Hepatocyte (in vitro differentiated cells): ENCODE measurements around the gene FCER2. TPM values are rescaled to one million over a fixed set of nuclear protein-coding genes. Genes with fewer than 3 reads are reported as not detected.

ENCODE experiments used
- DNase-seq: peaks from one replicate; pipeline ENCODE4 v3.0.0-alpha.2; 2016; ENCODE audit warnings: low spot score
- H2AFZ ChIP-seq: fragments of 200-600 bp; sonication (generic); 2 replicates; pipeline ENCODE4 v1.6.0; 2016; ENCODE audit warnings: antibody characterized with exemption, mild to moderate bottlenecking
- H3K27ac ChIP-seq: fragments of 200-600 bp; sonication (generic); 2 replicates; pipeline ENCODE4 v1.5.1; 2016; ENCODE audit warnings: mild to moderate bottlenecking
- H3K27me3 ChIP-seq: fragments of 200-600 bp; sonication (generic); 2 replicates; pipeline ENCODE4 v1.6.1; 2016
- H3K36me3 ChIP-seq: fragments of 200-600 bp; sonication (generic); replicated peaks from 2 replicates; pipeline ENCODE4 v1.5.1; 2016; ENCODE audit warnings: low read depth; ENCODE audit not compliant: insufficient read depth
- H3K4me1 ChIP-seq: fragments of 200-600 bp; sonication (generic); 2 replicates; pipeline ENCODE4 v1.5.1; 2016; ENCODE audit warnings: mild to moderate bottlenecking, moderate library complexity; ENCODE audit not compliant: insufficient read depth
- H3K4me2 ChIP-seq: fragments of 200-600 bp; sonication (generic); 2 replicates; pipeline ENCODE4 v1.6.0; 2016
- H3K4me3 ChIP-seq: fragments of 200-600 bp; sonication (generic); 2 replicates; pipeline ENCODE4 v1.5.1; 2016; ENCODE audit warnings: mild to moderate bottlenecking
- H3K79me2 ChIP-seq: fragments of 200-600 bp; sonication (generic); 2 replicates; pipeline ENCODE4 v1.6.0; 2017; ENCODE audit warnings: mild to moderate bottlenecking
- H3K9me2 ChIP-seq: fragments of 200-600 bp; sonication (generic); replicated peaks from 2 replicates; pipeline ENCODE4 v1.6.0; 2017; ENCODE audit warnings: mild to moderate bottlenecking; ENCODE audit not compliant: insufficient read depth
- H3K9me3 ChIP-seq: fragments of 200-600 bp; sonication (generic); 2 replicates; pipeline ENCODE4 v1.5.1; 2016; ENCODE audit warnings: low read depth, mild to moderate bottlenecking
- H4K20me1 ChIP-seq: fragments of 200-600 bp; sonication (generic); 2 replicates; pipeline ENCODE4 v1.6.0; 2016; ENCODE audit warnings: mild to moderate bottlenecking; ENCODE audit not compliant: insufficient read depth, poor library complexity, severe bottlenecking
- EZH2 ChIP-seq: fragments of 200-600 bp; sonication (generic); IDR thresholded peaks from 2 replicates; pipeline ENCODE4 v1.6.1; 2016; ENCODE audit warnings: antibody characterized with exemption, mild to moderate bottlenecking, borderline replicate concordance
- EZH2phosphoT487 ChIP-seq: fragments of 200-600 bp; sonication (generic); IDR thresholded peaks from one replicate; pipeline ENCODE4 v1.6.1; 2018; ENCODE audit warnings: antibody characterized with exemption, mild to moderate bottlenecking, low read depth, moderate library complexity; ENCODE audit not compliant: unreplicated experiment, severe bottlenecking
- WGBS: methylation state at CpG from one replicate; pipeline ENCODE4 v1.1.6; 2016; ENCODE audit warnings: low lambda C conversion rate; ENCODE audit errors: missing lambda C conversion rate; 5-methylcytosine and 5-hydroxymethylcytosine counted together
- polyA plus RNA-seq: library from polyadenylated mRNA; unstranded; fragments of >200 nt; fragmentation: Nextera tagmentation; extraction: Ambion mirVana; gene quantifications from 2 replicates; pipeline ENCODE4 v1.2.1, GENCODE V29; 2016
- total RNA-seq: library from RNA; depleted of rRNA; stranded (reverse); fragments of >200 nt; gene quantifications from 2 replicates; pipeline ENCODE4 v1.2.3, GENCODE V29; 2014
- TF ChIP-seq, protein P1 (sequence below): fragments of 200-600 bp; sonication (generic); IDR thresholded peaks from 2 replicates; pipeline ENCODE4 v1.5.1; 2016; ENCODE audit warnings: antibody characterized with exemption, mild to moderate bottlenecking; ENCODE audit not compliant: poor library complexity

Gene FCER2
- total and polyA plus RNA-seq, 2 experiments from 2014 or later = not detected

DNA sequence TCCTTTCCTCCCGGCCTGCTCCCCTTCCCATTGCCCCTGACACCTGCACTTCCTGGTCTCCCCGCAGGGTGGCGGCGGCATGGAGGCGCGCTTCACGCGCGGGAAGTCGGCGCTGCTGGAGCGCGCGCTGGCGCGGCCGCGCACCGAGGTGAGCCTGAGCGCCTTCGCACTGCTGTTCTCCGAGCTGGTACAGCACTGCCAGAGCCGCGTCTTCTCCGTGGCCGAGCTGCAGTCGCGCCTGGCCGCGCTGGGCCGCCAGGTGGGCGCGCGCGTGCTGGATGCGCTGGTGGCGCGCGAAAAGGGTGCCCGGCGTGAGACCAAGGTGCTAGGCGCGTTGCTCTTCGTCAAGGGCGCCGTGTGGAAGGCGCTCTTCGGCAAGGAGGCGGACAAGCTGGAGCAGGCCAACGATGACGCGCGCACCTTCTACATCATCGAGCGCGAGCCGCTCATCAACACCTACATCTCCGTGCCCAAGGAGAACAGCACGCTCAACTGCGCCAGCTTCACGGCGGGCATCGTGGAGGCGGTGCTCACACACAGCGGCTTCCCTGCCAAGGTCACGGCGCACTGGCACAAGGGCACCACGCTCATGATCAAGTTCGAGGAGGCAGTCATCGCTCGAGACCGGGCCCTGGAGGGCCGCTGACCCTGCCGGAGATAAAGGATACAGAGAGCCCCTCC, 19.6 kb downstream of the FCER2 start:
- Histone ChIP-seq H3K9me2 (no peaks in the 10 kb centered on the region), H3K27me3 (peaks cover 5% of the 10 kb centered on the region), H3K4me3 (no peak overlapping the region), H3K36me3 (no peaks in the 10 kb centered on the region), H2AFZ (no peak overlapping the region), H3K4me2 (peak overlapping the region; percentile 99), H3K9me3 (no peaks in the 10 kb centered on the region), H3K4me1 (no peaks in the 10 kb centered on the region), H4K20me1 (no peaks in the 10 kb centered on the region), H3K27ac (no peak overlapping the region), H3K79me2 (peaks cover 14% of the 10 kb centered on the region)
- TF ChIP-seq, protein P1, sequence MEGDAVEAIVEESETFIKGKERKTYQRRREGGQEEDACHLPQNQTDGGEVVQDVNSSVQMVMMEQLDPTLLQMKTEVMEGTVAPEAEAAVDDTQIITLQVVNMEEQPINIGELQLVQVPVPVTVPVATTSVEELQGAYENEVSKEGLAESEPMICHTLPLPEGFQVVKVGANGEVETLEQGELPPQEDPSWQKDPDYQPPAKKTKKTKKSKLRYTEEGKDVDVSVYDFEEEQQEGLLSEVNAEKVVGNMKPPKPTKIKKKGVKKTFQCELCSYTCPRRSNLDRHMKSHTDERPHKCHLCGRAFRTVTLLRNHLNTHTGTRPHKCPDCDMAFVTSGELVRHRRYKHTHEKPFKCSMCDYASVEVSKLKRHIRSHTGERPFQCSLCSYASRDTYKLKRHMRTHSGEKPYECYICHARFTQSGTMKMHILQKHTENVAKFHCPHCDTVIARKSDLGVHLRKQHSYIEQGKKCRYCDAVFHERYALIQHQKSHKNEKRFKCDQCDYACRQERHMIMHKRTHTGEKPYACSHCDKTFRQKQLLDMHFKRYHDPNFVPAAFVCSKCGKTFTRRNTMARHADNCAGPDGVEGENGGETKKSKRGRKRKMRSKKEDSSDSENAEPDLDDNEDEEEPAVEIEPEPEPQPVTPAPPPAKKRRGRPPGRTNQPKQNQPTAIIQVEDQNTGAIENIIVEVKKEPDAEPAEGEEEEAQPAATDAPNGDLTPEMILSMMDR = no peak
- no peak for TF ChIP-seq EZH2phosphoT487
- no peak for TF ChIP-seq EZH2
- 98% methylated on average over 71 of the region's 74 CpGs for WGBS
- DNase-seq = no peak

DNA sequence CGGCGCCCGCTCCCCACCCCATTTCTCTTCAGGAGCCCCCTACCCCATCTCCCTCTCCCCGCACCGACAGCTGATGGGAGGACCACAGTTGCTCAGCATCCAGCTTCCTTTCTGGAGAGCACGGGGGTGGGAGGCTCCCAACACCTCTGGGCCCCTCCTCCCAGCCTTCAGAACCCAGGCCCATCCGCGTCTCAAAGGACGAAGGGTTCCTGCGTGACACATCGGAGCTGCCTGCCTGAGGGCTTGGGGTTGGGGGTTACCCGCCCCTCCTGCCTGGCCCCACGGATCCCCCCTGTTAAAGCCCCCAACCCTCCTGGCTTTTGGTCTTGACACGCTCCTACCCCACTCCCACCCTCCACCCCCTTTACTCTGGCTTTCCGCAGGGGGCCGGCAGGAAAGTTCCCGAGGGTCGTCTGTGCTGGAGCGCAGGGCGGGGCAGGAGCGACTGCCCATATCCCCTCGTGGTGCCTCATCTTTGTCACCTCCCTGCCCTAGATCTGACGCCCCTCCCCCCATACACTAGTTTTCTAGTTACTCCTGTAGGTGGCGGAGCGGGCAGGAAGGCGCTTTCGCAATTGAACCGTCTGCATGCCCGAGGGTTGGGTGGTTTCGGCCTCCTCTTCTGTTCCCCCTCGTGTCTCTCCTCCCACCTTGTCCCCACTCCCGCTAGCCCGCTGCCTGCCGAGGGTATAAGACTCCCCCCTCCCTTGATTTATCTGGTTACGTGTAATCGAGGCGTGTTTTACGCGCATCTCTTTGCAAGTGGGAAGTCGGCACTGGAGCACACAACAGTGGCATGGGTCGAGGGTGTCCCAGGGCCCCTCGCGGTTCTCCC, 20.4 kb downstream of the FCER2 start:
- no peak for TF ChIP-seq EZH2
- TF ChIP-seq, protein P1 = peak; percentile 49
- no peaks in the 10 kb centered on the region for H3K9me3 ChIP-seq
- H3K4me3 ChIP-seq = peak overlapping the region; percentile 92
- H4K20me1 ChIP-seq = no peaks in the 10 kb centered on the region
- H3K36me3 ChIP-seq = no peaks in the 10 kb centered on the region
- whole genome bisulfite sequencing = 34% methylated on average over 33 of the region's 43 CpGs
- H3K27ac ChIP-seq = peak overlapping the region; percentile 66
- no peaks in the 10 kb centered on the region for H3K4me1 ChIP-seq
- H3K27me3 ChIP-seq = peaks cover 5% of the 10 kb centered on the region
- peak overlapping the region; percentile 99 for H3K4me2 ChIP-seq
- peak; percentile 91 for DNase-seq
- H2AFZ ChIP-seq = peak overlapping the region; percentile 100
- H3K9me2 ChIP-seq = no peaks in the 10 kb centered on the region
- H3K79me2 ChIP-seq = peaks cover 14% of the 10 kb centered on the region

DNA sequence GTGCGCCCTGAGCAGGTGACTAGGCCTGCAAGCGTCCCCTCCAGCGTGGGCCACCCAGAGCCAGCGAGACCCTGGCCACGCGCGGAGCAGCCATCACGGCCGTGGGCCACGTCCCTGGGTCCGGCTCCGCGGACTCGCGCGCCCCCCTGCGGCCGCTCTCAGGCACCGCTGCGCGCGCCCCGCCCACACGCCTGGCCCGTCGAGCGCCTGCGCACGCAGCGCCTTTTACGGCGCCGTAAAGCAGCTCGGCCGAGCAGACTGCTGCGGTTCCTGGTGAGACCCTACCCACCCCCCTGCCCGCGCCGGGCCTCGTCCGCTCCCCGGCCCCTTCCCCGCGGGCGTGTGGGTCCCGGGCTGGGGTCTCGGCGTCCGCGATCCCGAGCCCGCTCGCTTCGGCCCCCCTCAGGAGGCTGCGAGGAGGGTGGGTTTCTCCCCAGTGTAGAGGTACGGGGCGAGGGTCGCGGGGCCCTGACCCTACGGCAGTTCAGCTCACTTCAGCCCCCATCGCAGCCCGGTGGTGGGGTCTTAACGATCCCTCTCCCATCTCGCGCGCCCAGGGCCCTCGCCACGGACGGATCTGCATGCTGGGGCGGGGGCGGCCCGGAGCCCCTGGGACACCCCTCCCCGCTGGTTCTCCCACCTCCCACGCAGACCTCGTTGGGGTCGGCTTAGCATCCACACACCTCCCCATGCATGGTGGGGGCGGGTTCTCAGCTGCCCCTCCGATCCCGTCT, 21.2 kb downstream of the FCER2 start, which contains the start of gene TRAPPC5:
TSS of gene TRAPPC5 (plus strand) at position 228 of the 734 bp plus-strand sequence. CDS start 1,421 bp downstream, outside the sequence.
- H2AFZ ChIP-seq = peak within 1 kb of the TSS; percentile 100
- H3K27me3 ChIP-seq = peaks cover 5% of the 10 kb centered on the region
- peak within 1 kb of the TSS; percentile 99 for H3K4me2 ChIP-seq
- H3K4me3 ChIP-seq = peak within 1 kb of the TSS; percentile 92
- H3K9me3 ChIP-seq = no peaks in the 10 kb centered on the region
- no peaks in the 10 kb centered on the region for H3K36me3 ChIP-seq
- DNase-seq = peak; percentile 95
- peaks cover 14% of the 10 kb centered on the region for H3K79me2 ChIP-seq
- WGBS = 1% methylated on average over 49 of the region's 79 CpGs
- H3K4me1 ChIP-seq = no peaks in the 10 kb centered on the region
- H3K9me2 ChIP-seq = no peaks in the 10 kb centered on the region
- TF ChIP-seq EZH2phosphoT487 (no peak), EZH2 (no peak)
- TF ChIP-seq, protein P1 = peak; percentile 87
- H4K20me1 ChIP-seq = no peaks in the 10 kb centered on the region
- H3K27ac ChIP-seq = peak within 1 kb of the TSS; percentile 66
